H1 (cell line): ENCODE data around the gene CCS. TPM values are rescaled to one million over a fixed set of nuclear protein-coding genes. Genes with fewer than 3 reads are reported as not detected.

Source experiments
- ASH2L ChIP-seq: fragments of 200-600, 300-600 bp; sonication (generic); IDR thresholded peaks from one replicate; pipeline ENCODE4 v1.7.1; 2017; ENCODE audit warnings: low read length
- BRCA1 ChIP-seq: IDR thresholded peaks from 2 replicates; pipeline ENCODE4 v1.6.1; 2012; ENCODE audit warnings: low read depth, low read length, improper control_type of control experiment
- CBX5 ChIP-seq: fragments of 300-800, 300-1000 bp; sonication (generic); IDR thresholded peaks from 2 replicates; pipeline ENCODE4 v1.7.1; 2016; ENCODE audit warnings: antibody characterized with exemption, low read length, low read depth
- EP300 ChIP-seq, 2 experiments: IDR thresholded peaks; 1 replicate in 1 of 2; 2 replicates in 1 of 2; pipeline ENCODE4 v1.6.1; 2011 to 2012; ENCODE audit warnings: low read depth in 2 of 2, low read length in 2 of 2, mild to moderate bottlenecking in 2 of 2, borderline replicate concordance in 1 of 2, inconsistent platforms in 1 of 2, moderate library complexity in 1 of 2
- SP2 ChIP-seq: IDR thresholded peaks from 2 replicates; pipeline ENCODE4 v1.6.1; 2012; ENCODE audit warnings: mild to moderate bottlenecking, low read length, inconsistent platforms
- TAF1 ChIP-seq: IDR thresholded peaks from 2 replicates; pipeline ENCODE4 v1.6.1; 2011; ENCODE audit warnings: mild to moderate bottlenecking, low read depth, low read length
- polyA plus RNA-seq, 7 experiments: library from polyadenylated mRNA; depleted of rRNA in 3 of 7; stranded (reverse) in 5 of 7; unstranded in 2 of 7; fragments of >200 nt in 5 of 7; fragments of 200-250 nt in 2 of 7; gene quantifications; 1 replicate in 5 of 7; 2 replicates in 1 of 7; 4 replicates in 1 of 7; pipeline versions ENCODE4 v1.2.1 to v1.2.3, GENCODE V29; 2011 to 2013; ENCODE audit warnings: missing spikeins in 2 of 7, mixed read lengths in 2 of 7
- total RNA-seq: library from RNA; stranded (reverse); fragmentation: NEBNext Ultra II Directional; extraction: Animal tissue kit (Norgen Biotek cat#: 25700); gene quantifications from 2 replicates; pipeline ENCODE4 v1.2.1, GENCODE V29; 2021
- TF ChIP-seq, protein P1 (sequence below): IDR thresholded peaks from 2 replicates; pipeline ENCODE4 v1.6.1; 2012; ENCODE audit warnings: inconsistent platforms
- TF ChIP-seq, protein P2 (sequence below): fragments of 300-600 bp; sonication (generic); IDR thresholded peaks from 2 replicates; pipeline ENCODE4 v1.7.1; 2012; ENCODE audit warnings: low read length, moderate library complexity, mild to moderate bottlenecking, inconsistent platforms; ENCODE audit not compliant: insufficient replicate concordance

The CCS gene
- total and polyA plus RNA-seq, 2 of the 8 experiments (the other 6 are each of a cell fraction or from before 2014, with no cell fraction given), result 37.1 to 37.7 TPM

DNA sequence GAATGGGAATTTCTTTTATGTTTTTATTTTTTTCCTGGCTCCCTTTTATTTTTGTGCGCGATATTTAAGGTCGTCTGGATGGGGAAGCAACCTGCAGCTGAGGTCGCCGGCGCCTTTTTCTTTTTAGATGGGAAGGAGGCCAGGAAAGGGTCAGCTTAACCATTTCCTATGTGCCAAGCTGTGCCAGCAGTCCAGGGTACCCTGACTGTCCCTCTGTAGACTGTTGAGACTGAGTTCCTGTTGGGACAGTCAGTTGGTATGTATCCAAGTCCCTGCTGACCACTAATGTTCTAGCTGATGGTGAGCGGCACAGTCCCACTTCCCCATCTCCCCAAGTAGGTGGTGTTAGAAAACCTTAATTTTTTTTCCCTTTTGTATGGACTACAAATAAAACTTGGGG, 33.9 kb downstream of the CCS start (continued):
- TF ChIP-seq TAF1, result no peak
- TF ChIP-seq BRCA1, result no peak
- TF ChIP-seq, protein P1, sequence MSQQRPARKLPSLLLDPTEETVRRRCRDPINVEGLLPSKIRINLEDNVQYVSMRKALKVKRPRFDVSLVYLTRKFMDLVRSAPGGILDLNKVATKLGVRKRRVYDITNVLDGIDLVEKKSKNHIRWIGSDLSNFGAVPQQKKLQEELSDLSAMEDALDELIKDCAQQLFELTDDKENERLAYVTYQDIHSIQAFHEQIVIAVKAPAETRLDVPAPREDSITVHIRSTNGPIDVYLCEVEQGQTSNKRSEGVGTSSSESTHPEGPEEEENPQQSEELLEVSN, result no peak
- TF ChIP-seq SP2, result no peak
- TF ChIP-seq CBX5, result no peak
- no peak for TF ChIP-seq EP300 (IDR thresholded peaks at IDR 0.05; ENCODE audit: borderline replicate concordance in 1 of 2, low read depth in 2 of 2, low read length in 2 of 2)
- TF ChIP-seq ASH2L, result no peak
- TF ChIP-seq, protein P2, sequence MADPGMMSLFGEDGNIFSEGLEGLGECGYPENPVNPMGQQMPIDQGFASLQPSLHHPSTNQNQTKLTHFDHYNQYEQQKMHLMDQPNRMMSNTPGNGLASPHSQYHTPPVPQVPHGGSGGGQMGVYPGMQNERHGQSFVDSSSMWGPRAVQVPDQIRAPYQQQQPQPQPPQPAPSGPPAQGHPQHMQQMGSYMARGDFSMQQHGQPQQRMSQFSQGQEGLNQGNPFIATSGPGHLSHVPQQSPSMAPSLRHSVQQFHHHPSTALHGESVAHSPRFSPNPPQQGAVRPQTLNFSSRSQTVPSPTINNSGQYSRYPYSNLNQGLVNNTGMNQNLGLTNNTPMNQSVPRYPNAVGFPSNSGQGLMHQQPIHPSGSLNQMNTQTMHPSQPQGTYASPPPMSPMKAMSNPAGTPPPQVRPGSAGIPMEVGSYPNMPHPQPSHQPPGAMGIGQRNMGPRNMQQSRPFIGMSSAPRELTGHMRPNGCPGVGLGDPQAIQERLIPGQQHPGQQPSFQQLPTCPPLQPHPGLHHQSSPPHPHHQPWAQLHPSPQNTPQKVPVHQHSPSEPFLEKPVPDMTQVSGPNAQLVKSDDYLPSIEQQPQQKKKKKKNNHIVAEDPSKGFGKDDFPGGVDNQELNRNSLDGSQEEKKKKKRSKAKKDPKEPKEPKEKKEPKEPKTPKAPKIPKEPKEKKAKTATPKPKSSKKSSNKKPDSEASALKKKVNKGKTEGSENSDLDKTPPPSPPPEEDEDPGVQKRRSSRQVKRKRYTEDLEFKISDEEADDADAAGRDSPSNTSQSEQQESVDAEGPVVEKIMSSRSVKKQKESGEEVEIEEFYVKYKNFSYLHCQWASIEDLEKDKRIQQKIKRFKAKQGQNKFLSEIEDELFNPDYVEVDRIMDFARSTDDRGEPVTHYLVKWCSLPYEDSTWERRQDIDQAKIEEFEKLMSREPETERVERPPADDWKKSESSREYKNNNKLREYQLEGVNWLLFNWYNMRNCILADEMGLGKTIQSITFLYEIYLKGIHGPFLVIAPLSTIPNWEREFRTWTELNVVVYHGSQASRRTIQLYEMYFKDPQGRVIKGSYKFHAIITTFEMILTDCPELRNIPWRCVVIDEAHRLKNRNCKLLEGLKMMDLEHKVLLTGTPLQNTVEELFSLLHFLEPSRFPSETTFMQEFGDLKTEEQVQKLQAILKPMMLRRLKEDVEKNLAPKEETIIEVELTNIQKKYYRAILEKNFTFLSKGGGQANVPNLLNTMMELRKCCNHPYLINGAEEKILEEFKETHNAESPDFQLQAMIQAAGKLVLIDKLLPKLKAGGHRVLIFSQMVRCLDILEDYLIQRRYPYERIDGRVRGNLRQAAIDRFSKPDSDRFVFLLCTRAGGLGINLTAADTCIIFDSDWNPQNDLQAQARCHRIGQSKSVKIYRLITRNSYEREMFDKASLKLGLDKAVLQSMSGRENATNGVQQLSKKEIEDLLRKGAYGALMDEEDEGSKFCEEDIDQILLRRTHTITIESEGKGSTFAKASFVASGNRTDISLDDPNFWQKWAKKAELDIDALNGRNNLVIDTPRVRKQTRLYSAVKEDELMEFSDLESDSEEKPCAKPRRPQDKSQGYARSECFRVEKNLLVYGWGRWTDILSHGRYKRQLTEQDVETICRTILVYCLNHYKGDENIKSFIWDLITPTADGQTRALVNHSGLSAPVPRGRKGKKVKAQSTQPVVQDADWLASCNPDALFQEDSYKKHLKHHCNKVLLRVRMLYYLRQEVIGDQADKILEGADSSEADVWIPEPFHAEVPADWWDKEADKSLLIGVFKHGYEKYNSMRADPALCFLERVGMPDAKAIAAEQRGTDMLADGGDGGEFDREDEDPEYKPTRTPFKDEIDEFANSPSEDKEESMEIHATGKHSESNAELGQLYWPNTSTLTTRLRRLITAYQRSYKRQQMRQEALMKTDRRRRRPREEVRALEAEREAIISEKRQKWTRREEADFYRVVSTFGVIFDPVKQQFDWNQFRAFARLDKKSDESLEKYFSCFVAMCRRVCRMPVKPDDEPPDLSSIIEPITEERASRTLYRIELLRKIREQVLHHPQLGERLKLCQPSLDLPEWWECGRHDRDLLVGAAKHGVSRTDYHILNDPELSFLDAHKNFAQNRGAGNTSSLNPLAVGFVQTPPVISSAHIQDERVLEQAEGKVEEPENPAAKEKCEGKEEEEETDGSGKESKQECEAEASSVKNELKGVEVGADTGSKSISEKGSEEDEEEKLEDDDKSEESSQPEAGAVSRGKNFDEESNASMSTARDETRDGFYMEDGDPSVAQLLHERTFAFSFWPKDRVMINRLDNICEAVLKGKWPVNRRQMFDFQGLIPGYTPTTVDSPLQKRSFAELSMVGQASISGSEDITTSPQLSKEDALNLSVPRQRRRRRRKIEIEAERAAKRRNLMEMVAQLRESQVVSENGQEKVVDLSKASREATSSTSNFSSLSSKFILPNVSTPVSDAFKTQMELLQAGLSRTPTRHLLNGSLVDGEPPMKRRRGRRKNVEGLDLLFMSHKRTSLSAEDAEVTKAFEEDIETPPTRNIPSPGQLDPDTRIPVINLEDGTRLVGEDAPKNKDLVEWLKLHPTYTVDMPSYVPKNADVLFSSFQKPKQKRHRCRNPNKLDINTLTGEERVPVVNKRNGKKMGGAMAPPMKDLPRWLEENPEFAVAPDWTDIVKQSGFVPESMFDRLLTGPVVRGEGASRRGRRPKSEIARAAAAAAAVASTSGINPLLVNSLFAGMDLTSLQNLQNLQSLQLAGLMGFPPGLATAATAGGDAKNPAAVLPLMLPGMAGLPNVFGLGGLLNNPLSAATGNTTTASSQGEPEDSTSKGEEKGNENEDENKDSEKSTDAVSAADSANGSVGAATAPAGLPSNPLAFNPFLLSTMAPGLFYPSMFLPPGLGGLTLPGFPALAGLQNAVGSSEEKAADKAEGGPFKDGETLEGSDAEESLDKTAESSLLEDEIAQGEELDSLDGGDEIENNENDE, result no peak
